AG04449 (cell line): ENCODE measurements around the gene PAQR6.

Experiments used
- CTCF ChIA-PET: fragments of 350-600 bp; formaldehyde crosslinking; extraction: SDS; loops from one replicate; lab custom pipeline; 2021; ENCODE audit warnings: antibody characterized with exemption; lab: Yijun Ruan, JAX
- POLR2A ChIA-PET: fragments of 400-600, 350-600 bp; formaldehyde crosslinking; extraction: SDS; loops from one replicate; lab custom pipeline; 2020; ENCODE audit warnings: antibody characterized with exemption, inconsistent platforms; lab: Yijun Ruan, JAX
- DNase-seq: peaks from one replicate; pipeline ENCODE4 v3.0.0-alpha.2; 2010; ENCODE audit warnings: low read depth, low spot score
- H3K4me3 ChIP-seq: 2 replicates; pipeline ENCODE4 v1.5.1; 2011; ENCODE audit warnings: low read depth, mild to moderate bottlenecking, control low read depth, low read length
- TF ChIP-seq, protein P1 (sequence below): IDR thresholded peaks from one replicate; pipeline ENCODE4 v1.5.1; 2011; ENCODE audit warnings: mild to moderate bottlenecking, moderate library complexity, low read length, control low read depth, inconsistent platforms; ENCODE audit not compliant: insufficient read depth; ENCODE audit errors: missing control alignments

PAQR6 gene

GRCh38 chr1:156251527-156251926 is 3.7 kb upstream of the PAQR6 start:
- TF ChIP-seq, protein P1, sequence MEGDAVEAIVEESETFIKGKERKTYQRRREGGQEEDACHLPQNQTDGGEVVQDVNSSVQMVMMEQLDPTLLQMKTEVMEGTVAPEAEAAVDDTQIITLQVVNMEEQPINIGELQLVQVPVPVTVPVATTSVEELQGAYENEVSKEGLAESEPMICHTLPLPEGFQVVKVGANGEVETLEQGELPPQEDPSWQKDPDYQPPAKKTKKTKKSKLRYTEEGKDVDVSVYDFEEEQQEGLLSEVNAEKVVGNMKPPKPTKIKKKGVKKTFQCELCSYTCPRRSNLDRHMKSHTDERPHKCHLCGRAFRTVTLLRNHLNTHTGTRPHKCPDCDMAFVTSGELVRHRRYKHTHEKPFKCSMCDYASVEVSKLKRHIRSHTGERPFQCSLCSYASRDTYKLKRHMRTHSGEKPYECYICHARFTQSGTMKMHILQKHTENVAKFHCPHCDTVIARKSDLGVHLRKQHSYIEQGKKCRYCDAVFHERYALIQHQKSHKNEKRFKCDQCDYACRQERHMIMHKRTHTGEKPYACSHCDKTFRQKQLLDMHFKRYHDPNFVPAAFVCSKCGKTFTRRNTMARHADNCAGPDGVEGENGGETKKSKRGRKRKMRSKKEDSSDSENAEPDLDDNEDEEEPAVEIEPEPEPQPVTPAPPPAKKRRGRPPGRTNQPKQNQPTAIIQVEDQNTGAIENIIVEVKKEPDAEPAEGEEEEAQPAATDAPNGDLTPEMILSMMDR: no peak
- no peak for DNase-seq
- H3K4me3 ChIP-seq: no peak overlapping the region
- ChIA-PET CTCF (interaction anchor here (1.0 to 3.5 kb wide), 6 partner anchors 12 to 108 kb away, joined by 3 to 13 read pairs (median 4); no protein-coding TSS in a partner anchor), POLR2A (interaction anchor here (1.1 kb wide), 1 partner anchor 9 kb away, joined by 3 read pairs; no protein-coding TSS in a partner anchor)

DNA sequence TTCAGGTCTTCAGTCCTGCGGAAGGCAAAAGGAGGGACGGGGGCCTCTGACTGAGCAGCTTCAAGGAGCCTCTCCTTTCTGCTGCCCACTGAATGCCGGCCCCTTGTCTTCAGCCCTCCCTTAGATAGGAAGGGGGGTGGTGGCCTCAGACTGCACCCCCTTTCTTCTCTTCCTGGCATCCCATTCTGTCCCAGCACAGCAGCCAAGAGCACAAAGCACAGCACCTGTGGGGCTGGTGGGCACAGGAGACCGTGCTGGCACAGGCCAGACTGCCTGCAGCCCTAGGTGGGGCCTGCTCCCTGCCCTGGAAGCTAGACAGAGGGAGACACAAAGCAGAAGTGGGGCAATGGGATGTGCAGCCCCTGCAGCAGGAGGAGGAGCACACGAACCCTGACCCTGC is 1.7 kb upstream of the PAQR6 start:
- TF ChIP-seq, protein P1: no peak
- CTCF ChIA-PET: interaction anchor here (1.1 kb wide), 1 partner anchor 8 kb away, joined by 3 read pairs; no protein-coding TSS in a partner anchor
- H3K4me3 ChIP-seq: no peak overlapping the region
- POLR2A ChIA-PET: no interaction called here
- DNase-seq: no peak

DNA sequence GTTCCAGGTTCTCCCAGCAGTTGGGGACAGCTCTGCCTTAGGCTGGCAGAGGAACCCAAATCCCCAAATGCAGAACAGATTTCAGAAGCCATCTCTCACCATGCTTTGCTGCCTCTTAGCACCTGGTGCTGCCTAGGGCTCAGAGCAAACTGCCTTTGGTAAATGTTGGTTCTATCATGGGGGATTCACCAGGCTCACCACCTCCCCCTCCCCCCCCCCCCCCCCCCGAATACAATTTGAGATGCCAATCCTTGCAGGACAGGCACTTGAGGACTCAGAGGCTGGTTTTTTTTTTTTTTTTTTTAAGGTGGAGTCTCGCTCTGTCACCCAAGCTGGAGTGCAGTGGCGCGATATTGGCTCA is 447 bp upstream of the PAQR6 start:
- ChIA-PET POLR2A (no interaction called here), CTCF (no interaction called here)
- DNase-seq: no peak
- no peak overlapping the region for H3K4me3 ChIP-seq
- TF ChIP-seq, protein P1: no peak

DNA sequence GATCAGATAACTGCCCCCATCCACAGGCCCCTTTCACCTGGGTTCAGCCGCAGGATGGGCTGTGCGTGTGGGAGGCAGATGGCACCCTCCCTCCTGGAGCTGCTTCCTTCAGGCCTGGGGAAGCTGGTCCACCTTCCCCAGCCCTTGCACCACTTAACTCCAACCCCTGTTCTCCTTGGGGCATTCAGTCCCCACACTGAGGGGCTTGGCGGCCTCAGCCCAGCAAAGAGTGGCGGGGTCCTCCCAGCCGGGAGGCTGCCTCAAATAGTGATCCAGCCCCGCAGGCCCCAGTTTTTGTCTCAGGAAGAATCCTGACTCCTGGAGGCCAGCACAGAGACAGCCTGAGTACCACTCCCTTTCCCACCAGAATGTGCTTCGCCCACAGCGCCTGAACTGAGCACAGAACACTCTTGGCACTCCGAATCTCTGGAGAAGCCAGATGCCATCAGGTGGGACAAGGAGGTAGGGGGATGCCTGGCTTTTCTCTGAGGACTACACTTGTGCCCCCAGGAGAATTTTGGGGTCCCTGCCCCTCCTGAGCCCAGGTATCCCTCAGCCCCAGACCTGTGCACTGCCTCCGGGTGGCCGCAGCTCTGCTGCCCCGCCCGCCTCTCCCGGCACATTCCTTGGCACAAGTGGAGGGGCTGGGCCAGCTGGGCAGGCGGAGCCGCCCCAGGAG is 936 bp downstream of the PAQR6 start:
- H3K4me3 ChIP-seq: no peak overlapping the region
- CTCF ChIA-PET: interaction anchor here (0.8 to 1.5 kb wide), 8 partner anchors 11 to 157 kb away, joined by 3 to 5 read pairs (median 4); no protein-coding TSS in a partner anchor
- POLR2A ChIA-PET: interaction anchor here (0.6 kb wide), 1 partner anchor 14 kb away, joined by 4 read pairs; no protein-coding TSS in a partner anchor
- TF ChIP-seq, protein P1: no peak
- no peak for DNase-seq

DNA sequence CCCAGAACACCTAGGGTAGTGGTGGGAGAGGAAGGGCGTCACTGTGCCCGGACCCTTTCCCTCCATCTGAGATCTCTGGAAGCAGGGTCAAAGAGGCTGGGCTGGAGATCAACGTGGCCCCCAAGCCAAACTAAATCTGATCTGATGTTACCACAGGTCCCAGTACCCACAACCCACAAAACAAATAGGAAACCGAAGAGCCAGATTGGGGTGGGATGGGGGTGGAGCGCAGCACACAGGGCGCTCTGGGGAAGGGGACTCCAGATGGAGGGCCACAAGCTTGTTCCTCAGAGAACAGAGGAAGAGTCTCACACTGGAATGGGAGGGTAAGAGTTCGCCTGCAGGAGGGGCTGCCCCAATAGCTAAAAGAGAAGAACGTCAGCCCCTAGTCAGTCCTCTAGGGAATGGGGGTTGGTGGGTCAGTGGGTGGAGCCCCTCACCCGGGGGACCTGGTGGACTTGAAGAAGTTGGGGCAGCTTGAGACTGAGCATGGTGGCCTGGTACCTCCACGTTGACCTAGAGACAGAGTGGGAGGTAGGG is 1.5 kb downstream of the PAQR6 start:
- H3K4me3 ChIP-seq: no peak overlapping the region
- DNase-seq: no peak
- TF ChIP-seq, protein P1: no peak
- CTCF ChIA-PET: interaction anchor here (0.7 to 1.5 kb wide), 10 partner anchors 11 to 156 kb away, joined by 3 to 6 read pairs (median 4); no protein-coding TSS in a partner anchor
- POLR2A ChIA-PET: interaction anchor here (0.6 kb wide), 1 partner anchor 13 kb away, joined by 4 read pairs; no protein-coding TSS in a partner anchor

- H3K4me3 ChIP-seq: peak overlapping the region; percentile 40
- no peak for DNase-seq
- ChIA-PET POLR2A (interaction anchor here (0.7 kb wide), 1 partner anchor 229 kb away, joined by 3 read pairs; no protein-coding TSS in a partner anchor), CTCF (interaction anchor here (0.7 to 1.5 kb wide), 11 partner anchors 12 to 156 kb away, joined by 3 to 6 read pairs (median 4); no protein-coding TSS in a partner anchor)
- TF ChIP-seq, protein P1: no peak
Observed at GRCh38 chr1:156245451-156246232, 2.2 kb downstream of the PAQR6 start.
